ENCODE results near the gene PRLR.
"Not testable (repeated sequence)": the region's sequence is repeated elsewhere in the genome, so short reads cannot be mapped to it uniquely, and the experiment has no call there.

PRLR gene

DNA sequence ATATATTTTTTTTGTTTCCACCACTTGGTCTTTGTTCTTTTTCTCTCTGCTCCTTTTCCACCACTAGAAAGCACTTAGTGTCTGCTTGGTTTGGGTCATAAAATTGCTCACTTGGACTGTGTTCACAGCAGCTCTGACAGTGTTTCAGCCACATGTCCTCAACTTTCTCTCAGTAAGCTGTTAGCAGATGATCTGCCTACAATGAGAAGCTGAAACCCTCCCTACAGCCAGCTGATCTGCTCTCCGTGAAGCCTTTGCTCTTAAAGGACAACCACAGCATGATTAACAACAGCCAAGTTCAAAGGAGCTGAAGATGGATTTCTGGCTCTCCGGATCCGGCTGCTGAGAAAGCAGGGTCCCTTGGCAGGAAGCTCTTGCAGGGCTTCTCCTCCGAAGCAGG, 31.6 kb downstream of the PRLR start:
- no peak overlapping the region for H3K9ac ChIP-seq (ENCODE audit: low read length in 5 of 5)
- peaks cover 0 to 5% (median 3%) of the 10 kb centered on the region in 5 donors for H3K27me3 ChIP-seq (ENCODE audit: control insufficient read depth in 5 of 5, insufficient read depth in 4 of 5, low read length in 5 of 5)
- H3K27ac ChIP-seq (ENCODE audit: low read depth, low read length): no peak overlapping the region
- no peaks in the 10 kb centered on the region for H3K9me3 ChIP-seq (ENCODE audit: control insufficient read depth in 5 of 5, low read length in 5 of 5)
- H3K4me1 ChIP-seq (ENCODE audit: control insufficient read depth in 5 of 5, insufficient read depth in 5 of 5, low read length in 5 of 5): peaks cover 0 to 17% (median 5%) of the 10 kb centered on the region in 5 donors
- no peaks in the 10 kb centered on the region for H3K36me3 ChIP-seq (ENCODE audit: control insufficient read depth in 5 of 5, insufficient read depth in 5 of 5, low read length in 5 of 5)
- no peak overlapping the region for H3K4me3 ChIP-seq (ENCODE audit: low read depth in 1 of 5, low read length in 5 of 5)

DNA sequence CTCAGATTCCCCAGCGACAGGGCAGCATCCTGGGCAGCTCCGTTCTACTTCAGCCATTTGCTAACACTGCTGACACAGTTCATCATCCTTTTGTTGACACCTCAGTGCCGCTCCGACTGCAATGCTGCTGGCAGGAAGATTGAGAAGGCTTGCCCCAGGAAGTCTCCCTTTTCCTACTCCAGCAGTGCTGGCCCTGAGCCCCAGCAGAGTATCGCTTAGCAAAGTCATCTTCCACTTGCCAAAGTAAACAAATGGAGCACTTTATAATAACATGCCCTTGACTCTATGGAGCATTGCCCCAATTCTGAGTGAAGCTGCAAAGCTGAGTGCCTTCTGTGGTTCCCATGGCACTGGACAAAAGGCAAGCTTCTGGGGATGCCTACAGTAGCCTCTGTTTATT, 32.2 kb downstream of the PRLR start:
- Histone ChIP-seq H3K36me3 (ENCODE audit: control insufficient read depth in 5 of 5, insufficient read depth in 5 of 5, low read length in 5 of 5) (no peaks in the 10 kb centered on the region), H3K9me3 (ENCODE audit: control insufficient read depth in 5 of 5, low read length in 5 of 5) (no peaks in the 10 kb centered on the region), H3K9ac (ENCODE audit: low read length in 5 of 5) (no peak overlapping the region), H3K4me3 (ENCODE audit: low read depth in 1 of 5, low read length in 5 of 5) (no peak overlapping the region), H3K27me3 (ENCODE audit: control insufficient read depth in 5 of 5, insufficient read depth in 4 of 5, low read length in 5 of 5) (peaks cover 0 to 5% (median 3%) of the 10 kb centered on the region in 5 donors), H3K27ac (ENCODE audit: low read depth, low read length) (no peak overlapping the region), H3K4me1 (ENCODE audit: control insufficient read depth in 5 of 5, insufficient read depth in 5 of 5, low read length in 5 of 5) (peaks cover 0 to 23% (median 7%) of the 10 kb centered on the region in 5 donors)

DNA sequence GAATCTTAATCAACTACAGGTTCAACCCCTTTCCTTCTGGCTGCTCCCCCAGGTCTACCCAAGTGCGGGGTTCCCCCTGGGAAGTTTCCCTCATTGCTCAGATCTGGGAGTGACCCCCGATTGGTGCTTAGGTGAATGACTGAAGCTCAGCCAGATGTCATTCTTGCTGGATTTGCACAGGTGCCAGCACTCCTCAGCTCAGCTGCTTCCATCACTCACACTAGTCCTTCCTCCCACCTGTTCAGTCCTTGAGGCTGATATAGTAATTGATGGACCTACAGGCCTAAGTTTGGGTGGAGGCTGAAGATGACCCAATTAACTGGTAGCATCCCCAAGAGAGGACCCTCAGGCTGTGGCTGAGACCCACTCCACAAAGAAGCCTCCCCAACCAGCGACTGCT, 32.9 kb downstream of the PRLR start:
- Histone ChIP-seq H3K9ac (ENCODE audit: low read length in 5 of 5) (no peak overlapping the region), H3K4me3 (ENCODE audit: low read depth in 1 of 5, low read length in 5 of 5) (no peak overlapping the region), H3K9me3 (ENCODE audit: control insufficient read depth in 5 of 5, low read length in 5 of 5) (no peaks in the 10 kb centered on the region), H3K27me3 (ENCODE audit: control insufficient read depth in 5 of 5, insufficient read depth in 4 of 5, low read length in 5 of 5) (peaks cover 0 to 5% (median 3%) of the 10 kb centered on the region in 5 donors), H3K36me3 (ENCODE audit: control insufficient read depth in 5 of 5, insufficient read depth in 5 of 5, low read length in 5 of 5) (no peaks in the 10 kb centered on the region), H3K27ac (ENCODE audit: low read depth, low read length) (no peak overlapping the region), H3K4me1 (ENCODE audit: control insufficient read depth in 5 of 5, insufficient read depth in 5 of 5, low read length in 5 of 5) (peaks cover 0 to 28% (median 7%) of the 10 kb centered on the region in 5 donors)

DNA sequence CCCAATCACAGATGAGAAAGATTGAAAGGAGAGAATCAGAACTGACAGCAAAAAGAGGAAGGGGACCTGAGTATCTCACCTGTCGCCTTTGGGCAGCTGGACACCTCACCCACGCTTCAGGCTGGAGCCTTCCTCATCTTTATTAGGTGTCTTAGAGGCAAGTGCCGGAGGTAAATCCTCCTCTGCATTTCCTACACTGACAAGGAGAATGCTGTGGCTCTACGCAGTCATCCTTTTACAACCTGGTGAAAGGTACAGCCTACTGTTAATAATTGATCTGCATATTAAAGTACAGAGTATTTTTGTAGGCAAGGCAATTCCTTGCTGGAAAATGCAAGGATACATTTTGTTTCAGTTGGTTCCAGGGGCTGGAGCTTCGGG, 34.8 kb downstream of the PRLR start:
- no peak overlapping the region for H3K27ac ChIP-seq (ENCODE audit: low read depth, low read length)
- H3K9me3 ChIP-seq (ENCODE audit: control insufficient read depth in 5 of 5, low read length in 5 of 5): no peaks in the 10 kb centered on the region
- H3K4me1 ChIP-seq (ENCODE audit: control insufficient read depth in 5 of 5, insufficient read depth in 5 of 5, low read length in 5 of 5): peaks cover 0 to 28% (median 7%) of the 10 kb centered on the region in 5 donors
- H3K36me3 ChIP-seq (ENCODE audit: control insufficient read depth in 5 of 5, insufficient read depth in 5 of 5, low read length in 5 of 5): no peaks in the 10 kb centered on the region
- H3K9ac ChIP-seq (ENCODE audit: low read length in 5 of 5): no peak overlapping the region
- H3K4me3 ChIP-seq (ENCODE audit: low read depth in 1 of 5, low read length in 5 of 5): no peak overlapping the region
- peaks cover 0 to 3% (median 2%) of the 10 kb centered on the region in 5 donors for H3K27me3 ChIP-seq (ENCODE audit: control insufficient read depth in 5 of 5, insufficient read depth in 4 of 5, low read length in 5 of 5)

DNA sequence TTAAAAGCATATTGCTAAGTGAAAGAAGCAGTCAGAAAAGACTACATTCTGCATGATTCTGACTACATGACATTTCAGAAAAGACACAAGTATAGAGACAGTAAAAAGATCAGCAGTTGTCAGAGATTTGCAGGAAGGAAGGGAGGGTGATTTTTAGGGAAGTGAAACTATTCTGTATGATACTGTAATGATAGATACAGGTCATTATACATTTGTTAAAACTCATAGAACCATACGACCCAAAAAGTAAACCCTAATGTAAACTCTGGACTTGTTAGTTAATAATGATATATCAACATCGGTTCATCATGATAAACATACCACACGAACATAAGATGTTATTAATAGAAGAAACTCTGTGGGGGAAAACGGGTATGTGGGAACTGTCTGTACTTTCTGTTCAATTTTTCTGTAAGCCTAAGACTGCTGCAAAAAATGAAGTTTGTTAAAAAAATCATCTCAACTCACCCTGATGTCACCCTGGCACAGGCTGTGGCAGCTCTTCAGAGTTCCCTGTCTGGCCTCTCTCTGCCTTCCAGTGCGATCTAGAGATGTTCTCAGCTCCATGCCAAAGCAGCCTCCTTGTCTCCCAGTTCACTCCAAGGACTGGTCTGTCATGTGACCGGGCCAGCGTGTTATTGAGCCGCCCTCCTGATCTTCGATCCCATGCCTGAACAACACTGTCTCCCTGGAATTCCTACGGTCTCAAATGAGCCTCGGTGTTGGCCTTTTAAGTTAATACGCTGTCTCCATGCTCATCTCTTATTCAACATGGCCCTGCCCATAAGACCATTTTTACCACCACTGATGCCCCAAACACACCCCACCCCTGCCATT, 35.4 kb downstream of the PRLR start:
- Histone ChIP-seq H3K9ac (ENCODE audit: low read length in 5 of 5) (no peak overlapping the region), H3K9me3 (ENCODE audit: control insufficient read depth in 5 of 5, low read length in 5 of 5) (no peaks in the 10 kb centered on the region)

DNA sequence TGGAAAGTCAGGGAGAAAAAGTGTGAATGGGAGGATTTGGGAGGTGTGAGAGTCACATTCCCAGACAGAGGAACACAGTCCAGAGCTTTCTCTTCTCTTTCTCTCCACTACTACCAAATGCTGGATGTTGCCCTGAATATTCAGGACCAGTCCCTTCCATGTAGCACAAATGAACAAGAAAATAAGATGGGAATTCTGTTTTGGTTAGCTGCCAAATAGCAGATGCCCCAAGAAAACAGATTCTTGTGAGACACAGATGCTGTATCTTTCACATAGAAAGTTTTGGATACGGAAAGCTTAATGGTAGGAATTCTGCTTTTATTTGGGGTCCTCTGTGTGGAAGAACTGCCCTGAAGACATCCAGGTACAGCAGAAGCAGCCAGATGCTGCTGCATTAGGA, 37.8 kb downstream of the PRLR start:
- no peaks in the 10 kb centered on the region for H3K9me3 ChIP-seq (ENCODE audit: control insufficient read depth in 5 of 5, low read length in 5 of 5)
- no peak overlapping the region for H3K27ac ChIP-seq (ENCODE audit: low read depth, low read length)
- no peaks in the 10 kb centered on the region for H3K36me3 ChIP-seq (ENCODE audit: control insufficient read depth in 5 of 5, insufficient read depth in 5 of 5, low read length in 5 of 5)
- no peak overlapping the region for H3K9ac ChIP-seq (ENCODE audit: low read length in 5 of 5)
- peaks cover 0 to 20% (median 2%) of the 10 kb centered on the region in 5 donors for H3K4me1 ChIP-seq (ENCODE audit: control insufficient read depth in 5 of 5, insufficient read depth in 5 of 5, low read length in 5 of 5)
- peaks cover 0 to under 1% (median 0%) of the 10 kb centered on the region in 5 donors for H3K27me3 ChIP-seq (ENCODE audit: control insufficient read depth in 5 of 5, insufficient read depth in 4 of 5, low read length in 5 of 5)
- no peak overlapping the region for H3K4me3 ChIP-seq (ENCODE audit: low read depth in 1 of 5, low read length in 5 of 5)

More for the DNA sequence above, 35.4 kb downstream of the PRLR start:
- Histone ChIP-seq H3K27ac (ENCODE audit: low read depth, low read length) (no peak overlapping the region), H3K27me3 (ENCODE audit: control insufficient read depth in 5 of 5, insufficient read depth in 4 of 5, low read length in 5 of 5) (peaks cover 0 to 3% (median 2%) of the 10 kb centered on the region in 5 donors), H3K4me1 (ENCODE audit: control insufficient read depth in 5 of 5, insufficient read depth in 5 of 5, low read length in 5 of 5) (peaks cover 0 to 28% (median 7%) of the 10 kb centered on the region in 5 donors), H3K4me3 (ENCODE audit: low read depth in 1 of 5, low read length in 5 of 5) (peak overlapping the region in 1 of 5 donors; percentile 28), H3K36me3 (ENCODE audit: control insufficient read depth in 5 of 5, insufficient read depth in 5 of 5, low read length in 5 of 5) (no peaks in the 10 kb centered on the region)

DNA sequence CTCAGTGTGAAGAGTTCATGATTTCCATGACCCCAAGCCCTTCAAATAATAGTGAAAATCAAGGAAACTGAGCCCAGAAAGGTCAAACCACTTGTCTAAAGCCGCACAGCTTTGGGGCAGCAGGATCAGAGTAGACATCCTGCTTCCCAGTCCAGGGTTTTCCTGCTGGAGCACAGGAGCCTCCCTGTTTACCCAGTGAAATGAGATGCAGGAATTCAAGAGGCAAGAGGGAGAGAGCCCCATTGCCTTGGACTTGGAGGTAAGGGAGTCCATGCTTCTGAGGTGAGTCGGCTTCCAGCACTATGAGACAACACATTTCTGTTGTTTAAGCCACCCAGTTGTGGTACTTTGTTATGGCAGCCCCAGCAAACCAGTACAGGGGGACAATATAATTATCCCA, 40.5 kb downstream of the PRLR start:
- H3K9ac ChIP-seq (ENCODE audit: low read length in 5 of 5); H3K4me3 ChIP-seq (ENCODE audit: low read depth in 1 of 5, low read length in 5 of 5); H3K27me3 ChIP-seq (ENCODE audit: control insufficient read depth in 5 of 5, insufficient read depth in 4 of 5, low read length in 5 of 5); H3K27ac ChIP-seq (ENCODE audit: low read depth, low read length); H3K36me3 ChIP-seq (ENCODE audit: control insufficient read depth in 5 of 5, insufficient read depth in 5 of 5, low read length in 5 of 5); H3K9me3 ChIP-seq (ENCODE audit: control insufficient read depth in 5 of 5, low read length in 5 of 5): not testable (repeated sequence)
- peaks cover 0 to 16% (median 2%) of the 10 kb centered on the region in 5 donors for H3K4me1 ChIP-seq (ENCODE audit: control insufficient read depth in 5 of 5, insufficient read depth in 5 of 5, low read length in 5 of 5)

DNA sequence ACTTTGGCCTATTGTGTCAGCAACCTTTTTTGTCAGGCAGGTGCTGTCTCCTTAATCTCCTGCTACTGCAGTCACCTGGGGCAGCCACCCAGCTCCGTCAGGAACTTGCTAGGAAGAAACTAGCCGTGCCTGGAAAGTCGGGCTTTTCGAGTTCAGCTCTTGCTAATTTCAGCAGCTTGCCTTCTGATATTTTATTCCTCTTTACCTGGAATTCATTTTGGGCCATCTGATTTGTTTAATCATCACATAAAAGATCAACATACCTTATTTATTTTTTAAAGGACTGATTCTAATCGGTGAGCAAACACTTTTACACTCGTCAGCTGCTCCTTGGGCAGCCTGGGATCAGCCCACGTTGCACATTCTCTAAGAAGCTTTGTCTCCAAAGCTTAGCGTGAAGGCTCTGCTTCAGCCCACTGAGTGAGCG, 42.2 kb downstream of the PRLR start:
- Histone ChIP-seq H3K4me1 (ENCODE audit: control insufficient read depth in 5 of 5, insufficient read depth in 5 of 5, low read length in 5 of 5) (peaks cover 0 to 5% (median 0%) of the 10 kb centered on the region in 5 donors), H3K9ac (ENCODE audit: low read length in 5 of 5) (no peak overlapping the region), H3K27me3 (ENCODE audit: control insufficient read depth in 5 of 5, insufficient read depth in 4 of 5, low read length in 5 of 5) (no peaks in the 10 kb centered on the region), H3K27ac (ENCODE audit: low read depth, low read length) (no peak overlapping the region), H3K4me3 (ENCODE audit: low read depth in 1 of 5, low read length in 5 of 5) (no peak overlapping the region), H3K9me3 (ENCODE audit: control insufficient read depth in 5 of 5, low read length in 5 of 5) (no peaks in the 10 kb centered on the region), H3K36me3 (ENCODE audit: control insufficient read depth in 5 of 5, insufficient read depth in 5 of 5, low read length in 5 of 5) (no peaks in the 10 kb centered on the region)

DNA sequence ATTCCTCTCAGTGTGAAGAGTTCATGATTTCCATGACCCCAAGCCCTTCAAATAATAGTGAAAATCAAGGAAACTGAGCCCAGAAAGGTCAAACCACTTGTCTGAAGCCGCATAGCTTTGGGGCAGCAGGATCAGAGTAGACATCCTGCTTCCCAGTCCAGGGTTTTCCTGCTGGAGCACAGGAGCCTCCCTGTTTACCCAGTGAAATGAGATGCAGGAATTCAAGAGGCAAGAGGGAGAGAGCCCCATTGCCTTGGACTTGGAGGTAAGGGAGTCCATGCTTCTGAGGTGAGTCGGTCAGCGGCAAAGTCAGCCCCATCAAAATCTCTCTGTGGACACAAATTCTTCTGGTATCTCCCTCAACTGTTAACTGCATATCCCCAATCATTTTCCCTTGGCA, 42.7 kb downstream of the PRLR start:
- not testable (repeated sequence) for H3K36me3 ChIP-seq (ENCODE audit: control insufficient read depth in 5 of 5, insufficient read depth in 5 of 5, low read length in 5 of 5); H3K4me1 ChIP-seq (ENCODE audit: control insufficient read depth in 5 of 5, insufficient read depth in 5 of 5, low read length in 5 of 5); H3K27ac ChIP-seq (ENCODE audit: low read depth, low read length); H3K27me3 ChIP-seq (ENCODE audit: control insufficient read depth in 5 of 5, insufficient read depth in 4 of 5, low read length in 5 of 5); H3K4me3 ChIP-seq (ENCODE audit: low read depth in 1 of 5, low read length in 5 of 5); H3K9me3 ChIP-seq (ENCODE audit: control insufficient read depth in 5 of 5, low read length in 5 of 5); H3K9ac ChIP-seq (ENCODE audit: low read length in 5 of 5)

DNA sequence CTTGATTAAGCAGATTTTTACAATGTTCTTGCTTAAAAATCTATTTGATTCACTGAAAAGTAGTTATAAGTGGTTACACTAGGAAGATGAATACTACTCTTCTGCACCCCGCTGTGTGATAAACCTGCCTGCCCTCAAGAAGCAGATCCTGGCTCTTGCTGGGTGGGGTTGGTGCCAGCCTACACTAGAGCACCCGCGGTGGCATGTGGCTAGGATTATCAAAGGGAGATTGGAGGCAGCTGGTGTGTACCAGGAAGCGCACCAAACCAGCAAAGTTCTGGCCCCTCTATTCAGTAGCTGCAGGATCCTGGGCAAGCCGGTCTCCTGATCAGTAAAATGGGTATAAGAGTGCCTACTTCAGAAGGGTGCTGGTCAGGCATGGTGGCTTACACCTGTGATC, 43.5 kb downstream of the PRLR start:
- H3K27ac ChIP-seq (ENCODE audit: low read depth, low read length): no peak overlapping the region
- no peaks in the 10 kb centered on the region for H3K9me3 ChIP-seq (ENCODE audit: control insufficient read depth in 5 of 5, low read length in 5 of 5)
- no peaks in the 10 kb centered on the region for H3K36me3 ChIP-seq (ENCODE audit: control insufficient read depth in 5 of 5, insufficient read depth in 5 of 5, low read length in 5 of 5)
- no peaks in the 10 kb centered on the region for H3K27me3 ChIP-seq (ENCODE audit: control insufficient read depth in 5 of 5, insufficient read depth in 4 of 5, low read length in 5 of 5)
- H3K4me1 ChIP-seq (ENCODE audit: control insufficient read depth in 5 of 5, insufficient read depth in 5 of 5, low read length in 5 of 5): peaks cover 0 to 4% (median 0%) of the 10 kb centered on the region in 5 donors
- H3K4me3 ChIP-seq (ENCODE audit: low read depth in 1 of 5, low read length in 5 of 5): no peak overlapping the region
- H3K9ac ChIP-seq (ENCODE audit: low read length in 5 of 5): no peak overlapping the region
